NOMO-1 (cell line): ENCODE measurements around the gene B3GNT3.
A peak's percentile ranks its signal among the peaks of the same experiment; 100 is the strongest.

Experiments
- DNase-seq, 2 experiments: peaks; one replicate each; lab custom pipeline; 2025; ENCODE audit not compliant: unreplicated experiment in 2 of 2; lab: John Stamatoyannopoulos, UW

B3GNT3 gene

DNA sequence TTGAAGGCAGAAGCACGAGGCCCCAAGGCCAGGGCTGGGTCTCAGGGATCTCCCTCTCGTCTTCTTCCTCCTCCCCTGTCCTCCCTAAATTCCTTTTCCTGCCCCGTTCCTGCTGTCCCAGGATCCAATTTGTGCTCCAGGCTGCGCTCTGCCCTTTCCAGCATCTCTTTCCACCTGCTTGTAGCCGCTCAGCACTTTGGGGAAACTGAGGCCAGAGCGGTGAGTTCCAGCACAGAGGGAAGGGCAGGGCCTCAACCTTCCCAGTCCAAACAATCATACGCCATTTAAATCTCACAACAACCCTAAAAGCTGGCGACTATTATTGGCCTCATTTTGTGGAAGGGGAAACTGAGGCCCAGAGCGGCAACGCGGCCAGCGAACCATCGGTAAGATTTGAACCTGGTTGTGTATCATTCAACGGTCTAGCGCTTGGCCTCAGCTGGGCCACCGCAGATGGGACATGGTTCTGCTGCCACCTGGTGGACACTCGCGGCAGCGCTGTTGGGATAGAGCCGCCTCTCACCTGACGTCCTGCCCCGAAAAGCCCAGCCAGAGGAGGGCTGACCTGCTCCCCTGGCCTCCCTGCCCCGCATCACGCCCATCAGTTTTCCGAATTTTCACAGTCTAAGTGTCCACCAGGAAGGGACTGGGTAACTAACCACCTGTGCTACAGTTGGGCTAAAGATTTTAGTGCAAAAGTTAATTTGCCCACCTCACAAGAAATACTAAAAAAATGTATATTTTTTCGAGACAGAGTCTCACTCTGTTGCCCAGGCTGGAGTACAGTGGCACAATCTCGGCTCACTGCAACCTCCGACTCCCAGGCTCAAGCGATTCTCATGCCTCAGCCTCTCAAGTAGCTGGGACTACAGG, 60.6 kb downstream of the B3GNT3 start:
- peak; percentile 50 to 75 for DNase-seq

DNA sequence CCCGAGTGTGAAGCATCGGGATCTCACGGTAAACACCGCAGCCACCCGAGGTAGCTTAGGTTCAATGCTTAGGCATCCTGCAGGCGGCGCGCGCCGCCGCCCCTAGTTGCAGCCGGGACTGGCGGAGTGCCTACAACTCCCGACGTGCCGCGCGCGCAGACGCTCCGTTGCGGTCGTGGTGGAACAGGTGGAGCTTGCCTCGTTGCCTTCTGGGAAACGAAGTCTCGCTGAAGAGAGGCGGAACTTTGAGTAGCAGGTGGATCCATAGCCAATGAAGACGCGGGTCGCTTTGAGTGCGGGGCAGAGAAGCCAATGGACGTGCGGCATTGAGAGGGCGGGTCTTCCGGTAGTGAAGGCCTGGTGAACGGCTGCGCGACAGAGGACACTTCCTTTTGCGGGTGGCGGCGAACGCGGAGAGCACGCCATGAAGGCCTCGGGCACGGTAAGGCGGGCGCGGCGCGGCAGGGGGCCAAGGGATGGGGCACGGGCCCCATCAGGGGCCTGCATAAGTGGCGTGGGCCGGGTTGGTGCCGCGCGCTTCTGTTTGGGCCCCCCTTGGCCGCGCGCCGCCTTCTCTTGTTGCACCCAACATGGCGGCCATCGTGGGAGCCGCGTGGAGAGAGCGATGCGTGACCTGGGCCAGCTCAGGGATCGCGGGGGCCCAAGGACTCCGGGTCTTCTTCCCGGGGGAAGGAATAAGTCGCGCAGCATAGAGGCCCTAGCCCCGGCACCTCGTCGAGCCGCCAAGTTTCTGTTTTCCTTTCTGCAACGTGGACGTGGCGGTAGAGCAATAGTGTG, 64.8 kb downstream of the B3GNT3 start, which contains the start of gene RPL18A:
TSS of gene RPL18A (plus strand) at position 378 of the 798 bp plus-strand sequence. CDS start at position 425, 47 bp downstream.
- DNase-seq, result peak; percentile 99 to 100

DNA sequence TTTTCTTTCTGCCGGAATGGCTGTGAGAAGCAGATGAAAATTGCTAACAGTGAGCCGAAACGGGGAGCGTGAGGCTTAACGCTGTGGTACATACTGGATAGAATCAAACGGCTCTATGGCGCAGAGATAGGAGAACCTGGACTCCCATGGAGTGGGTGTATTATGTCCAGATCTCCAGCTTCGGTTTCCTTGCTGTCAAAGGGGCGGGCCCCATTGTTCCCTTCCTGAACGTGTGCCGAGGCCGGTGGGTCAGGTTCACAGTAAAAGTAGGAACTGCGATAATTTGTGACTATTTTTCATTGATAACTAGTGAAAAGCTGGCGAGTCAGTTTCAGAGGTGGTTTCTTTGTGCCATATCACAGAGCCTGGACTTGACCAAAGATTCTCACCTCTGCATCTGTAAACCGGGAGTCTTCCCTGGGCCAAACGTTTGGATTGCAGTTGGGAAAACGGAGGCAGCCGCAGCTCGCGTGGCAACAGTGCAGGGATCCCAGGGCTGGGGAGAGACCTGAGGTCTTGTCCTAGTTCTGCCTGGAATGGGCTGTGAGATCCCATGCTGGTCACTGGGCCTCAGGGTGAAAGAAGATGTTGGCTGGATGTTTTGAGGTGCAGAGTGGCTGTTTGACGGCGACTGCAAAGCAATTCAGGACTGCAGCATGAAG, 65.5 kb downstream of the B3GNT3 start:
- DNase-seq, result no peak

DNA sequence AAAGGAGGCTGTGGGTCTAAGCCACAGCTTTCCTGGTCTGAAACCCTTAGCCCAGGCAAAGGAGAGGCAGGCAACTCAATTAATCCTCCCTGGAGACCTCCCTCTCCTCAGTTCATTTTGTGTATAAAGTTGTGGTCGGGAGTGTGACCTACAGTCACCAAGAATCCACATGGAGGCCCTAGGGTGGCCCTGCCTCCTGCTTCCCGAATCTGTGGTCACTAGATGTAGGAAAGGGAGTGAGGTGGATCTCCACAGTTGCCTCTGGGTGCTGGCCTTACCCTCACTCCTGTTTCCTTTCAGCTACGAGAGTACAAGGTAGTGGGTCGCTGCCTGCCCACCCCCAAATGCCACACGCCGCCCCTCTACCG, 66.0 kb downstream of the B3GNT3 start:
- DNase-seq, result no peak

DNA sequence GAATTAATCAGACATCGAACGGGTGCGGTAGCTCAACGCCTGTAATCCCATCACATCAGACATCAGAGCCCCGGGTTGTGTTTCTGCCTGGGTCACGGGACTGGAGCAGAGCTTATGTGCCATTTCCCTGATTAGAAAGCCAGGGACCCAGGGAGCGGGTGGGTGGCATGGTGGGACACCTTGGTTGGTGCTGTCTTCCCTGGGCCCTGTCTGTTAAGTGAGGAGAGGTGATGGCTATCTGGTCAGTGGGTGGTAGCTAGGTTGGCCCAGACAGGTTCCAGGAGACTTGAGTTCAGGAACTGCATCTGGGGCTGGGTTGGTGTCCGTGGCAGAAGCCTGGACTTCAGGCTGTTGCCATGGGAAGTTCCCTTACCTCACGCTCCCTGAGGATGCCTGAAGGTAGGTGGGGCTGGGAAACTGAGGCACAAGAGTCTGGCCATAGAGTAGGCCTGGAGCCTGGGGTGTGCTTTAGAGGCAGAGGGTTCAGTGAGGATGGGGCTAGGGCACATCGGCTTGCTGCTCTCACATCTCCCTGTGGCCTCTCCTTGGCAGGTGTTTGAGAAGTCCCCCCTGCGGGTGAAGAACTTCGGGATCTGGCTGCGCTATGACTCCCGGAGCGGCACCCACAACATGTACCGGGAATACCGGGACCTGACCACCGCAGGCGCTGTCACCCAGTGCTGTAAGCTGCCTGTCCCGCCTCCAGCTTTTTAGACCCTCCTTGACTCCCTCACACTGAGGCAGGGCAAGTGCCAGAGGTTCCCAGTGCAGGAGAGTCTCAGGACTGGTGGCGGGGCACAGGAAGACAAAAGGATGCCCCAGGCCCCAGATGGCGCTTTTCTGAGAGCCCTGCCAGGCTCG, 66.8 kb downstream of the B3GNT3 start:
- no peak for DNase-seq

DNA sequence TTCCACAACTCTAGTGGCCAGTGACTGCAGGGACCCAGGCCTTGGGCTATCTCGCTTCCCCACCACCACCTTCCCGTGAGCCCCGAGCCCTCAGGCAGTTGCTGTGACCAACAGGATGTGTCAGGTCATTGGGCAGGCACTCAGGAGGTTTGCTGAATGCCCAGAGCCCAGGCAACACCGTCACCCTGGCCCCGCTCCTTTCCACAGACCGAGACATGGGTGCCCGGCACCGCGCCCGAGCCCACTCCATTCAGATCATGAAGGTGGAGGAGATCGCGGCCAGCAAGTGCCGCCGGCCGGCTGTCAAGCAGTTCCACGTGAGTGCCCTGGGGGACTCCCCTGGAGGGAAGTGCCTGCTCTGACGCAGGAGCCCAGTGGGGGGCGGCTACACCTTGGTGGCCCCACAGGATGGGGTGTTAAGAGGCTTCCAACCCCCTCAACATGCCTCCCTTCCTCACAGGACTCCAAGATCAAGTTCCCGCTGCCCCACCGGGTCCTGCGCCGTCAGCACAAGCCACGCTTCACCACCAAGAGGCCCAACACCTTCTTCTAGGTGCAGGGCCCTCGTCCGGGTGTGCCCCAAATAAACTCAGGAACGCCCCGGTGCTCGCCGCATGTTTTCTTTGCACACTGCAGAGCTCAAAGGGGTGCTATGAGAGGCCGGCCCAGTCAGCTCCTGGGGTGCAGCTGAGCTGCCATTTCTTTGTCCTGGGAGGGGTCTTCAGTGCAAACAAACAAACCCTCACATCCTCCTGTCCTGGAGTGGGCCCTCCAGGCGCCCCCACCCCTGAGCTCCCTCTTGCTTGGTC, 68.0 kb downstream of the B3GNT3 start:
- no peak for DNase-seq
